Retinal pigment epithelial cell (primary cell): Measurements from ENCODE around the gene GAS6.
A peak's percentile ranks its signal among the peaks of the same experiment; 100 is the strongest.

Experiments
- DNase-seq: peaks from one replicate; pipeline ENCODE4 v3.0.0-alpha.2; 2010; ENCODE audit warnings: low read depth
- H3K4me3 ChIP-seq: 2 replicates; pipeline ENCODE4 v1.5.1; 2011; ENCODE audit warnings: mild to moderate bottlenecking, low read length, control low read depth, moderate library complexity
- CTCF ChIP-seq: conservative IDR thresholded peaks from 2 replicates; pipeline ENCODE4 v1.5.1; 2011; ENCODE audit warnings: low read depth, low read length, control low read depth, inconsistent platforms

GAS6 gene

GRCh38 chr13:113904411-113904810 is 40.5 kb upstream of the GAS6 start:
- no peak overlapping the region for H3K4me3 ChIP-seq
- TF ChIP-seq CTCF: peak; percentile 57
- DNase-seq: no peak

- no peak for DNase-seq
- H3K4me3 ChIP-seq: no peak overlapping the region
- TF ChIP-seq CTCF: no peak
These were observed 40.0 kb upstream of the GAS6 start for GRCh38 chr13:113903912-113904311.

GRCh38 chr13:113902986-113903775 is 39.3 kb upstream of the GAS6 start:
- TF ChIP-seq CTCF: no peak
- no peak overlapping the region for H3K4me3 ChIP-seq
- no peak for DNase-seq

GRCh38 chr13:113902481-113902880 is 38.6 kb upstream of the GAS6 start:
- TF ChIP-seq CTCF: no peak
- DNase-seq: no peak
- H3K4me3 ChIP-seq: no peak overlapping the region

GRCh38 chr13:113901642-113902041 is 37.8 kb upstream of the GAS6 start:
- H3K4me3 ChIP-seq: no peak overlapping the region
- no peak for DNase-seq
- no peak for TF ChIP-seq CTCF

- no peak for TF ChIP-seq CTCF
- no peak overlapping the region for H3K4me3 ChIP-seq
- no peak for DNase-seq
These were observed 37.4 kb upstream of the GAS6 start for GRCh38 chr13:113901231-113901630.

- TF ChIP-seq CTCF: no peak
- no peak for DNase-seq
- no peak overlapping the region for H3K4me3 ChIP-seq
These were observed 36.8 kb upstream of the GAS6 start for GRCh38 chr13:113900646-113901045.
